HT1080 (cell line): ENCODE data around the gene PRDM11. TPM values are rescaled to one million over a fixed set of nuclear protein-coding genes. Genes with fewer than 3 reads are reported as not detected.

Experiments
- DNase-seq: peaks from one replicate; pipeline ENCODE4 v3.0.0-alpha.2; 2015; ENCODE audit warnings: low read depth
- total RNA-seq: library from RNA; depleted of rRNA; stranded (reverse); fragments of >200 nt; shearing (Covaris generic); gene quantifications from 2 replicates; pipeline ENCODE4 v1.2.3, GENCODE V29; 2014

Gene PRDM11
- total RNA-seq, 1 experiment from 2014 or later = 8.4 TPM

- peak; percentile 89 for DNase-seq
Measured at GRCh38 chr11:45259592-45259991, 113.2 kb downstream of the PRDM11 start.

GRCh38 chr11:45260071-45260470 lies 113.6 kb downstream of the PRDM11 start:
- DNase-seq = no peak

GRCh38 chr11:45262900-45263299 lies 116.5 kb downstream of the PRDM11 start:
- no peak for DNase-seq

DNA sequence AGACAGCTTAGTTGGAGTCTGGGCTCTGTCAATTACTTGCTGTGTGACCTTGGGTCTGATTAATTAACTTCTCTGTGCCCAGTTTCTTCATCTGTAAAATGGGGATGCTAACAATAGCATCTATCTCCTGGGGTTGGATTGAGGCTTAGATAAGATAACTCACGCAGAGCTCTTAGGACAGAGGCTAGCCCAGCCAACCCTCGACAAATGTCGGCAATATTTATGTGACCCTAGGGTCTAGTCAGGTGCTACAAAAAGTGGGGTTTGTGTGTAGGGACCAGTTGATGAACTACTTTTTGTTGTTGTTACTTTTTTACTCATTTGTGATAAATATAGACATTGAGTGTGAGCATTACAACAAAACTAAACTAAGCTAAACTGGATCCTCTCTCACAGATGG lies 117.3 kb downstream of the PRDM11 start:
- no peak for DNase-seq

DNA sequence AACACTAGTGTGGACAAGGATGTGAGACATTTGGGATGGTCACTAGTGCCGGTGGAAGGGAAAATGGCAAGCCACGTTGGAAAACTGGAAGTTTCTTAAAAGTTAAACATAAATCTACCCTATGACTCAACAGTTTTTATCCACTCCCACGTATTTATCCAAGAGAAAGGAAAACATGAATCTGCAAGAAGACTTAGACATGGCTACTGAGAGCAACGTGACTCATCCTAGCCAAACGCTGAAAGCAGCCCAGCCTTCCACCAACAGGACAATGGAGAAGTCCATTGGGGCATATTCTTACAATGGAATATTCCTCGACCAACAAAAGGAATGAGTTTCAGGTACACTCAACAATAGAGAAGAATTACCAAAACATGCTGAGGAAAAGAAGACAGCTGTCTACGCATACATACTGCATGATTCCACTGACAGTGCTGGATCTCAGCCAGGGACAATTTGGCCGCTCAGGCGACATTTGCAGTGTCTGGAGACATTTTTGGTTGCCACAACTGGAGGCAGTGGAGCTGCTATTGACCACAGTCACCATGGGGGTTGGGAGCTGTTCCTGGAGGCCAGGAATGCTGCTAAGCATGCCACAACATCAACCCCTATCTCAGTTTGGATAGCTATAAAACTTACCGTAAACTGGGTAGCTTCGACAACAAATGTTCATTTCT lies 118.5 kb downstream of the PRDM11 start:
- peak; percentile 82 for DNase-seq

DNA sequence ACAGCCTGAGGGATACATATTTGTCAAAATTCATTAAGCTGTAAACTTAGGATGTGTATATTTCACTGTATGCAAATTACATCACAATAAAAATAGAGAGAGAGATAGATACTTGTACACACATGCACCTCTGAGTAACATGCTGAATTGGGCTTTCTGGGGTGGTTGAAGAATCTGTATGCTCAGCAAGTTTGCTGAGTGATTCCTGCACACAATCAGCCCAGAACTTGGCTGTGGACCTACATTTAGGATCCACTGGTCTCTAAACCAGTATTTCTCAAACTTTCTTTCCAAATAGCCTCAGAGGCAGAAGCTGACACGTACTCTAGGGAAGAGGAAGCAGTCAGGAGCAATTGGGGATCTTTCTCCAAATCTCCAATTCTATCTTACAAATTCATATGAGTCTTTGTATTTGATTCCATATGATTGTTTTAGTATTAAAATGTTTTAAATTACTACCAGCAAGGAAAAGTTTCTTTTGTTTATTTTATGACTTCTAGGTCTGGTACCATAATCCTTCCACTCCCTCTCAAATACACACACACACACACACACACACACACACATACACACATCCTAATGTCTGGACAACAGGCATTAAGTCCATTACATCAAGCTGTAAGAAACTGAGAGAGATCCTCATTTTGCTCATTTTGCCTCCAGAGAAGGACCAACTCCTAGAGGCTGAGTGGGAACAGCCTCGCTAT lies 119.7 kb downstream of the PRDM11 start:
- no peak for DNase-seq

DNA sequence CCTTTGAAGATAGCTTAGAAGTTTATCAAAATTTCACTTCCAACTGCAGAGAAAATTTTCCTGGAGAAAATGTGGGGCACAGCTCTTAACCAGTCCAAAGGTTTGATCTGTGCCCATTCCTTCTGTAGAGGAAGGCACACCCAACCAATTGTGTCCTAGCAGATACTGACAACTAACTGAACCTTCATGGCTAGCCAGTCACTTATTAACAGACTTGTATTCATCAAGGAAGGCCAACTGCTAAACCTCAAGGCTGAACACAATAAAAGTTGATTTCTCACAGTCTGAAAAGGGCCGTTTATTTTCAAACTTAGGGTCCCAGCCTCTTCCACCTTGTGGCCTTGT lies 120.2 kb downstream of the PRDM11 start:
- DNase-seq = no peak

DNA sequence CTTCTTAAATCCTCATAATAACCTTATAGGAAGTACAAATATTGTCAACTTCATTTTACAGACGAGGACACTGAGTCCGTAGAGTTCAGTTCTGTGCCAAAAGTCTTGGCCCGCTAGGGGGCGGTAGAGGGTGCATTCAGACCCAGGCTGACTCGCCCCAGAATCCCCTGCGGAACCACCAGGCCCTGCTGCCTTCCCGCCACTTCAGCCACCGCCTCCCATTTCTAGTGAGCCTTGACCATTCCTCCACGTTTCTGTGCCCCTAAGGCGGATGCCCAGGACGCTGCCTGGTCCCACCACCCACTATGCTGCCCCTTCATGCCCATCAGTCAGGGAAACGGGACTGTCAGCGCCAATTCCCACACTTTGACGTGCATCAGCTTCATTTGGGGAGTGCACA lies 120.6 kb downstream of the PRDM11 start:
- DNase-seq = no peak

DNA sequence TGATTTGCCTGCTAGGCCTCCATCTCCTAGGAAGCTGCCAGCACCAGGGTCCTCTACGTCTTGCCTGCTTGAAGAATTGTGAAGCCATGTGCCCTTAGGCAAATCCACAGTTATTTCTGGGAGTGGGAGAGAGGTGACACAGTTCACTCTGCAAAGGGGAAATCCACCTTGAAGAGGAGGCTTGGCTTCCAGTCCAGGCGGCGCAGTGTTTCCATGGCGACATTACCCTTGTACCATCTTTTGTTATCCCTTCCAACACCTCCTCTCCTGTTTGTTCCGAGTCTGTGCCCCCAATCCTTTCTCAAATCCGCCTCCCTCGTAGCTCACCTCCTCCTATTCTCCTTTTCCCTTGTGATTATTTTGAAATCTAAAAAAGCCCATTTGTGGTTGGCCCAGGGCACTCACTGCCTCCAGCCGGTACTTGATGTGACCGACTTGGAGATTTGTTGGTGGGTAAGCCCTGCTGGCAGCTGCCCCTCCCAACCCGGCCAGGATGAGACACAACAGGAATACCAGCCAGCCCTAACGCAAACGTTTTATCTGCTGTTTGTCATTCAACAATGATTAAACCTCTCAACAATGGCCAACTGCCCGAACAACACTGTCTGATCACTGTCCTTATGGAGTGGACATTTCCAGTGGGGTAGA lies 121.3 kb downstream of the PRDM11 start:
- no peak for DNase-seq

DNA sequence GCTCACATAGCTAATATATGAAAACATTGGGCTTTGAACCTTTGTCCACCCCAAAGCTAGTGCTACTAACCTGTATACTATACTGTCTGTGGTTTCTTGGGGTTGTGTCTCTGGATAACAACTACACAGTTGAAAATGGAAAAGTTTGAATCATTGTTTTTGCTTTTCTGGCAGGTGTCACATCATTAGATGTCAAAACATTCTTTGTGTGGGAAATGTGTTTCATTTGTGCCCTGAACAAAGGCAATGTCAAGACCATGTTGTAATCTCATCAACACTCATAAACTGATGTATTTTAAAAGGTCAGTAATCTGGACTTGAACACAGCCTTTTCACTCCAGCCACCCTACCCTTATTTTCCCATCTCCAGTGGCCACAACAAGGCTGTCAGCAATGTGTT lies 123.2 kb downstream of the PRDM11 start:
- DNase-seq = no peak

DNA sequence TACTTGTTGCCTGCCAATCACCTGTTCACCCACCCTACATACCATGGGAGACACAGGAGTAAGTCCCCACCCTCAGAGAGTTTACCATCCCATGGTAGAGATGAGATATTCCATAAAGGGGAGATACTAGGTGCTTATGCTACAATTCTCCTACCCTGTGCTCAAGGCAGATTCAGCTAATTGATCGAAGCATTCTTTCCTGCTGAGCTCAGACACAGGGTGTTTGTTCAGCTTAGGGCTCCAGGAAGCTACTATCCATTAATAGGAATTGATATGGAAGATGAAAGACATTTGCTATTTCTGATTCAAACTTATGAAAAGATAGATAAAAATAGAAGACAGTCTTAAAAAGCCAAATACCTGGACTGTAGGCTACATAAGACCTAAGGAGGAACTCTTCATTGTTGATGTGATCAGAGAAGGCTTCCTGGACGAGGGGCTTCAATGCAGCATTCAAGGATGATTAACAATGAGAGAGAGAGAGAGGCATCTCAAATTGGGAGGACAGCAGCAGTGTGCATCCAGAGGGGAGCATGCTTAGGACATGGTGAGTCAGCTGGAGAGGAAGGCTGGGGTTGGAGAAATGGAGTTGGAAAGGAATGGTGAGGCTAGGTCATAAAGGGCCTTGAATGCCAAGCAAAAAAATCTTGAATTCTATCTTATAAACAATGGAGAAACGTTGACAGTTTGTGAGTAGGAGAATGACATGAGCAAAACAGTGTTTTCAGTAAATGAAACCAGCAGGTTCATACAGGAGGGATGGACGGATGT lies 124.7 kb downstream of the PRDM11 start:
- no peak for DNase-seq

DNA sequence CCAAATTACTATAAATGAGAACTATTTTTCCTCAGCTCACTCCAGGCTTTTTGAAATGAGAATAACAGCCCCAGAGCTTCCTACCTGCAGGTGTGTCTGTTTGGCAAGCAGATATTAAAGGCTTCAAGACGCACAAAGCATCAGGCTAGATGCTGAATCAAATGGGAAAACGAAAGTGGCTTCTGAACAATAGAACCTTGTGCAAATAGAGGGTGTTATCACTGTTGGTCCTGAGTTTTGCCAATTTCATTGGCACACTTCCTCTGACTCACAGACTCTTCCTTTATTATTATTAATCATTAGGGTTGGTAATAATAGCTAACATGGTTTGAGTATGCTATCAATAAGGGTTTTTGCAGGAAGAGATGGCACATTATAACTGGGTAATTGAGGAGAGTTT lies 126.3 kb downstream of the PRDM11 start:
- peak; percentile 34 for DNase-seq

DNA sequence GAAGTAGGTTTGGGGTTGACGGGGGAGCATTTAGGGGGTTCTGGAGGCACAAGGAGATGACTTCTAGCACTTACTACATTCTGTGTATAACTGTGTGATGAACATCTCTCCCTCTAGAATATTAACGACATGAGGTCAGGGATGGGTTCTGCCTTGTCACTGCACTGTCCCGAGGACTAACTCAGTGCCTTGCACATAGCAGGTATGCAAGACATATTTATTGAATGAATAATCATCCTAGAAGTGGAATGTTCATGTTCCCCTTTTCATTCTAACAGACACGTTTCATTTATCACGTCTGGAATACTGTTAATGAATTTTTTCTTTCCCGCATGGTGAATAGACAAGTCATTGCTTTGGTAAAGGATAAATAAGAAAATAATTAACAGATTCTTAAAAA lies 127.1 kb downstream of the PRDM11 start:
- DNase-seq = no peak

DNA sequence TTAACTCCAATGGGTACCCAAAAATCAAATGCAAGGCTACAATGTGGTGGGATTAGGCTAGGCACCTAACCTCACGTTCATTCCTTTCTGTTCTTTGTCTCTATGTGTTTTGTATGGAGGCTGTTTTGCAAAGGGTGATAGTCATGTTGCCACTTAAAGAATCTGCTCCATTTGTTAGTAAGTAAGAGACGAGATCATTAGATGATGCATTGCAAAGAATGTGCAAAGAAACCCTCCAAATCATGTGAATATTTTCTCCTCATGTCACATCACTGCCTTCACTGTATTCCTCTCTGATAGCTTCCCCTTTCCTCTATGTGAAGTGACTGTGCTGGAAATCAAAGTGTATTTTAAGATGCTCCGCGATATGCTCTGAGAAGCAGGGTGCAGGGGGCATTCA lies 127.8 kb downstream of the PRDM11 start:
- DNase-seq = no peak

- DNase-seq = no peak
Measured at GRCh38 chr11:45275828-45276227, 129.4 kb downstream of the PRDM11 start.

- DNase-seq = no peak
Measured at GRCh38 chr11:45278714-45279113, 132.3 kb downstream of the PRDM11 start.

DNA sequence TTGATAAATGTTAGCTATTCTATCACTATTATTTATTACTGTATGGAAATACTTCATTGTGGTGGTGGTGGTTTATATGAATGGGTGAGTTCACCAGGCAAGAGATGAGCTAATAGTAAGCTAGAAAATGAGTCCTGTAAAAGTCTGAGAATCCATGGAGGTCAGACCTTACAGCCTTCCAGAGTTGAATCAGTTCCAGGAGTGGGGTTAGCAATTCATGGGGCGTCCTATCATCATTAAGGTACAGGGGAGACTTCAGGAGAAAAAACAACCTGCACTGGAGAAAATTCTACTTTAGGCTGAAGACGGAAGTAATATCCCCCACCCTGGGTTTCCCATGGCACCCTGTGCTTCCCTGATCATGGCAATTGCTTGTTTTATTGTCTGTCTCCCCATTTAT lies 133.2 kb downstream of the PRDM11 start:
- no peak for DNase-seq

GRCh38 chr11:45280449-45280848 lies 134.0 kb downstream of the PRDM11 start:
- peak; percentile 53 for DNase-seq

- DNase-seq = no peak
Measured at GRCh38 chr11:45282081-45282480, 135.6 kb downstream of the PRDM11 start.
